DND-41 (cell line): ENCODE results near the gene FFAR4.

Experiments
- ATAC-seq: fragments of 200-7000 bp; cut with Tn5 transposase; 3 replicates; pipeline ENCODE4 v1.9.1; 2021; ENCODE audit warnings: low read depth; ENCODE audit not compliant: insufficient read depth
- DNase-seq: peaks from one replicate; pipeline ENCODE4 v3.0.0-alpha.2; 2020
- H2AFZ ChIP-seq: 2 replicates; pipeline ENCODE4 v1.6.0; 2012; ENCODE audit warnings: low read depth, low read length
- H3K27ac ChIP-seq: 2 replicates; pipeline ENCODE4 v1.5.1; 2012; ENCODE audit warnings: low read length, inconsistent platforms
- H3K27me3 ChIP-seq: fragments of 200-600 bp; sonication (generic); 2 replicates; pipeline ENCODE4 v1.6.0; 2012; ENCODE audit warnings: low read length, mild to moderate bottlenecking, inconsistent platforms; ENCODE audit not compliant: insufficient read depth, poor library complexity
- H3K36me3 ChIP-seq: 2 replicates; pipeline ENCODE4 v1.5.1; 2012; ENCODE audit warnings: low read length, inconsistent platforms; ENCODE audit not compliant: insufficient read depth
- H3K4me1 ChIP-seq: 2 replicates; pipeline ENCODE4 v1.5.1; 2012; ENCODE audit warnings: mild to moderate bottlenecking, low read length; ENCODE audit not compliant: insufficient read depth
- H3K4me2 ChIP-seq: 2 replicates; pipeline ENCODE4 v1.6.0; 2012; ENCODE audit warnings: mild to moderate bottlenecking, moderate library complexity, low read length, inconsistent platforms; ENCODE audit not compliant: insufficient read depth
- H3K4me3 ChIP-seq, 2 experiments: fragments of 200-600 bp in 1 of 2; shearing (Covaris generic) in 1 of 2; 2 replicates each; pipeline ENCODE4 v1.5.1; 2012 to 2016; ENCODE audit warnings: inconsistent platforms in 2 of 2, low read length in 2 of 2, mild to moderate bottlenecking in 2 of 2, low read depth in 1 of 2, moderate library complexity in 1 of 2
- H3K79me2 ChIP-seq: 2 replicates; pipeline ENCODE4 v1.6.0; 2012; ENCODE audit warnings: low read length, inconsistent platforms; ENCODE audit not compliant: insufficient read depth
- H3K9ac ChIP-seq: 2 replicates; pipeline ENCODE4 v1.6.0; 2012; ENCODE audit warnings: low read depth, mild to moderate bottlenecking, inconsistent platforms, low read length, moderate library complexity
- H3K9me3 ChIP-seq: 2 replicates; pipeline ENCODE4 v1.5.1; 2012; ENCODE audit warnings: low read length, moderate library complexity, mild to moderate bottlenecking, inconsistent platforms; ENCODE audit not compliant: insufficient read depth, severe bottlenecking
- H4K20me1 ChIP-seq: 2 replicates; pipeline ENCODE4 v1.6.0; 2012; ENCODE audit warnings: low read length; ENCODE audit not compliant: insufficient read depth
- EZH2 ChIP-seq: IDR thresholded peaks from 3 replicates; pipeline ENCODE4 v1.6.1; 2012; ENCODE audit warnings: borderline replicate concordance, low read depth, mild to moderate bottlenecking, moderate library complexity, low read length, inconsistent platforms; ENCODE audit not compliant: severe bottlenecking
- TF ChIP-seq, protein P1 (sequence below): IDR thresholded peaks from 2 replicates; pipeline ENCODE4 v1.5.1; 2012; ENCODE audit warnings: borderline replicate concordance, low read length, moderate library complexity, mild to moderate bottlenecking; ENCODE audit not compliant: poor library complexity, severe bottlenecking; ENCODE audit errors: extremely low read depth

FFAR4 gene

DNA sequence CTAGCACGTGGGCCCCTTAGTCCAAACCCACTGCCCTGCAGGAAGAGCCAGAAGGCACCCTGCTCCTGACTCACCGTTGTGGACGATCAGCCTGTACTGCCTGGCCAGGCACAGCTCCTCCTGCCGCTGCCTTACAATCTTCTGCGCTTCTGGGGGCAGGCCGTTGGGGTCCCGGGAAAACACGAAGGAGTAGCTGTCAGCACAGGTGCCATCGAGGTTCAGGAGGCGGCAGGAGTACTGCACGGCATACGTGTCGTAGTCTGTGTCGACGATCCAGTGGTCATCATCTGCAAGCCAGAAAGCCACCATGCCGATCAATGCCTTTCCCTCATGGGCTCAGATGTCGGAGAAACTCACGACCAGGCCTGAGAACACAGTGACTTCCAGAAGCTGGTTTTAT lies 27.3 kb downstream of the FFAR4 start:
- Histone ChIP-seq H3K79me2 (no peaks in the 10 kb centered on the region), H3K36me3 (no peaks in the 10 kb centered on the region), H3K27me3 (peaks cover 5% of the 10 kb centered on the region), H3K4me2 (no peak overlapping the region), H4K20me1 (no peaks in the 10 kb centered on the region), H2AFZ (no peak overlapping the region), H3K27ac (no peak overlapping the region), H3K4me3 (no peak overlapping the region), H3K9me3 (no peaks in the 10 kb centered on the region), H3K9ac (no peak overlapping the region), H3K4me1 (no peaks in the 10 kb centered on the region)
- TF ChIP-seq, protein P1, sequence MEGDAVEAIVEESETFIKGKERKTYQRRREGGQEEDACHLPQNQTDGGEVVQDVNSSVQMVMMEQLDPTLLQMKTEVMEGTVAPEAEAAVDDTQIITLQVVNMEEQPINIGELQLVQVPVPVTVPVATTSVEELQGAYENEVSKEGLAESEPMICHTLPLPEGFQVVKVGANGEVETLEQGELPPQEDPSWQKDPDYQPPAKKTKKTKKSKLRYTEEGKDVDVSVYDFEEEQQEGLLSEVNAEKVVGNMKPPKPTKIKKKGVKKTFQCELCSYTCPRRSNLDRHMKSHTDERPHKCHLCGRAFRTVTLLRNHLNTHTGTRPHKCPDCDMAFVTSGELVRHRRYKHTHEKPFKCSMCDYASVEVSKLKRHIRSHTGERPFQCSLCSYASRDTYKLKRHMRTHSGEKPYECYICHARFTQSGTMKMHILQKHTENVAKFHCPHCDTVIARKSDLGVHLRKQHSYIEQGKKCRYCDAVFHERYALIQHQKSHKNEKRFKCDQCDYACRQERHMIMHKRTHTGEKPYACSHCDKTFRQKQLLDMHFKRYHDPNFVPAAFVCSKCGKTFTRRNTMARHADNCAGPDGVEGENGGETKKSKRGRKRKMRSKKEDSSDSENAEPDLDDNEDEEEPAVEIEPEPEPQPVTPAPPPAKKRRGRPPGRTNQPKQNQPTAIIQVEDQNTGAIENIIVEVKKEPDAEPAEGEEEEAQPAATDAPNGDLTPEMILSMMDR = no peak
- no peak for TF ChIP-seq EZH2
- ATAC-seq = no peak
- DNase-seq = no peak

DNA sequence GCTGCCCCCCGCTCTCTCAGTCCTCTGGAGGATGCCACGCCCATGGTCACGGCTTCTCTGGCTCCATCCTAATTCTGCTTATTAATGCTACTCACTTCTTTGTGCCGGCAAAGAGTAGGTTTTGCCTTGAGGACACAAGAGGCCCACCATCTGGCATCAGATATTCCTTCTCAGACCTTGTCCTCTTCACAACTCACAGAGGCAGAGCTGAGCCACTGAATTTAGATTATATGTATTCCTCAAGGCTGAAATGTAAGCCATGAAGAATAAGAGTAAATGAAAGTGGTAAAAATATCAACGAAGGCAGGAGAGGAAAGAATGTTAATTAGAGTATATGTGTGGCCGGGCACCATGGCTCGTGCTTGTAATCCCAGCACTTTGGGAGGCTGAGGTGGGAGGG lies 28.1 kb downstream of the FFAR4 start:
- no peaks in the 10 kb centered on the region for H4K20me1 ChIP-seq
- no peak for TF ChIP-seq EZH2
- TF ChIP-seq, protein P1 = no peak
- H3K9me3 ChIP-seq = no peaks in the 10 kb centered on the region
- H3K4me2 ChIP-seq = no peak overlapping the region
- no peak overlapping the region for H2AFZ ChIP-seq
- H3K27me3 ChIP-seq = no peaks in the 10 kb centered on the region
- H3K9ac ChIP-seq = no peak overlapping the region
- ATAC-seq (no peak), DNase-seq (no peak)
- H3K4me3 ChIP-seq = no peak overlapping the region
- no peaks in the 10 kb centered on the region for H3K4me1 ChIP-seq
- H3K27ac ChIP-seq = no peak overlapping the region
- no peaks in the 10 kb centered on the region for H3K36me3 ChIP-seq
- no peaks in the 10 kb centered on the region for H3K79me2 ChIP-seq

DNA sequence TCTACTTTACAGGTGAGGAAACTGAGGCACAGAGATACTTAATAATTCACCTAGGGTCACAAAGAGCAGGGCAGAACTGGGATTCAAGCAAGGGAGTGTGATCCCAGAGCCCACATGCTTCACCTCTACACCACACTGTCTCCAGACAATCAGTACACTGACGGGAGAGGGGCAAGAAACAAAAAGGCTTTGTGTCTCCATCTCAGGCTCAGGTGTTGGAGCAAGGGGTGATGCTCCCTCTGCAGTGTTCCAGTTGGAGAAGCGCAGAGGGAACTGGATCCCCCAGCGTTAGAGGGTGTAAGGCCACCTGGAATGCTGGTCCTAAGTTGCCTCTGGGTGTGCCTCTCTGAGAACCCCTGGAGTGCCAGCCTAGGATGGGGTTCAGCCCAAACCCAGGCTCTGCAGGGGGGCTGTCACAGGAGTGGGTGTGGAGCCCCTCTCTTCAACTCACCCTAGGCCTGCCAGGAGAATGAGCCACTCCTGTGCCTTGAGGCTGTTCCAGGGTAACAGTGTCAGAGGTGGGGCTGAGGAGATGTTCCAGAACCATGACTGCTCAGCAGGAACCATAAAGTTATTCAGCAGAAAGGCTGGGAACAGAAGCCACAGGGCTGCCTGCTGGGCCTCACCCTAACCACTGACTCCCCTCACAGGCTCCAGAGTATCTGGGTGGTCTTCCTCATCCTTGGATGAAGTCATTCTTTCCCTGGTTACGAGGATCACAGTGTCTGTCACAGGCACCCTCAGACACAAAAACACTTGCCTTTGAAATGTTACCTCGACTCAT lies 29.1 kb downstream of the FFAR4 start:
- ATAC-seq (no peak), DNase-seq (no peak)
- Histone ChIP-seq H2AFZ (no peak overlapping the region), H3K4me2 (no peak overlapping the region), H3K9ac (no peak overlapping the region), H3K4me3 (no peak overlapping the region), H3K9me3 (no peaks in the 10 kb centered on the region), H3K27ac (no peak overlapping the region), H3K79me2 (no peaks in the 10 kb centered on the region), H3K27me3 (no peaks in the 10 kb centered on the region), H3K36me3 (no peaks in the 10 kb centered on the region), H3K4me1 (no peaks in the 10 kb centered on the region), H4K20me1 (no peaks in the 10 kb centered on the region)
- TF ChIP-seq, protein P1 = no peak
- no peak for TF ChIP-seq EZH2

DNA sequence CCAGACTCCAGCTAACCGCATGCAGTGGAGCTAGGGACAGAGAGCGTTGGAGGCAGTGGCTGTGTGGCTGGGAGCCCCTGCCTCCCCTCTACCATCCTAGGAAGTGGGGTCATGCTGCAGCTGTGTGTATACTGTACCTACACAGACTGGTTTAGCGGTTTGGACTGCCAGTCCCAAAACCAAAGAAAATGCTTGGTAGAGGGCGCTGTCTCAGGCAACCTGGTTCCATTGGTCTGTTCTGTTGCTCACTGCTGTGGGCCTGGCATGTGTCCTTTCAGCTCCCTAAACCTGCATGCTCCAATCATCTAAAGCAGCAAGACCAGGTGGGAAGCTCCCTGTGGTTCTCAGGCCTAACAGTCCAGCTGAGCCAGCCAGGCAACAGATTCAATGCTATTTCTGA lies 30.1 kb downstream of the FFAR4 start:
- Histone ChIP-seq H3K9ac (no peak overlapping the region), H4K20me1 (no peaks in the 10 kb centered on the region), H2AFZ (no peak overlapping the region), H3K36me3 (no peaks in the 10 kb centered on the region), H3K27me3 (no peaks in the 10 kb centered on the region), H3K9me3 (no peaks in the 10 kb centered on the region), H3K27ac (no peak overlapping the region), H3K79me2 (no peaks in the 10 kb centered on the region), H3K4me3 (no peak overlapping the region), H3K4me2 (no peak overlapping the region), H3K4me1 (no peaks in the 10 kb centered on the region)
- ATAC-seq = no peak
- no peak for DNase-seq
- TF ChIP-seq, protein P1 = peak; percentile 16
- TF ChIP-seq EZH2 = no peak
